SK-N-SH (cell line): ENCODE measurements around the gene RHPN2. TPM values are rescaled to one million over a fixed set of nuclear protein-coding genes. Genes with fewer than 3 reads are reported as not detected.

Experiments used
- CTCF ChIA-PET: fragments of 300-600, 350-600 bp; formaldehyde crosslinking; extraction: SDS; loops from one replicate; lab custom pipeline; 2021; lab: Yijun Ruan, JAX
- POLR2A ChIA-PET: fragments of 350-600 bp; sonication (Branson Sonifier 250); formaldehyde crosslinking; extraction: SDS; loops from one replicate; lab custom pipeline; 2020; ENCODE audit warnings: antibody characterized with exemption, inconsistent platforms; lab: Yijun Ruan, JAX
- DNase-seq: peaks from one replicate; pipeline ENCODE4 v3.0.0; 2012
- H2AFZ ChIP-seq: fragments of 200-600 bp; sonication (generic); 2 replicates; pipeline ENCODE4 v1.8.1; 2016; ENCODE audit warnings: antibody characterized with exemption, mild to moderate bottlenecking, low read depth
- H3F3A ChIP-seq: fragments of 200-600 bp; sonication (generic); replicated peaks from 2 replicates; pipeline ENCODE3; 2016; ENCODE audit warnings: antibody characterized with exemption, mild to moderate bottlenecking; ENCODE audit not compliant: insufficient read depth
- H3K27ac ChIP-seq, 2 experiments: fragments of 200-500 bp in 1 of 2; fragments of 200-600 bp in 1 of 2; sonication (Bioruptor generic) in 1 of 2; sonication (generic), shearing (Covaris generic) in 1 of 2; 2 replicates each; pipeline versions ENCODE4 v1.5.1 to v1.6.1; 2014 to 2016; ENCODE audit warnings: low read depth in 2 of 2, inconsistent platforms in 1 of 2, low read length in 1 of 2, mild to moderate bottlenecking in 1 of 2, mixed read lengths in 1 of 2
- H3K27me3 ChIP-seq: fragments of 200-600 bp; sonication (generic), shearing (Covaris generic); 2 replicates; pipeline ENCODE4 v1.6.1; 2016; ENCODE audit warnings: mixed run types; ENCODE audit not compliant: insufficient read depth
- H3K36me3 ChIP-seq, 2 experiments: fragments of 200-500 bp in 1 of 2; fragments of 200-600 bp in 1 of 2; sonication (Bioruptor generic) in 1 of 2; sonication (generic) in 1 of 2; replicated peaks in 1 of 2; 2 replicates each; pipeline versions ENCODE3 to v1.5.1; 2014 to 2016; ENCODE audit warnings: low read length in 1 of 2, mild to moderate bottlenecking in 1 of 2; ENCODE audit not compliant: insufficient read depth in 2 of 2, control insufficient read depth in 1 of 2
- H3K4me1 ChIP-seq, 2 experiments: fragments of 200-500 bp in 1 of 2; fragments of 200-600 bp in 1 of 2; sonication (Bioruptor generic) in 1 of 2; sonication (generic), shearing (Covaris generic) in 1 of 2; 2 replicates each; pipeline versions ENCODE4 v1.5.1 to v1.6.1; 2014 to 2016; ENCODE audit warnings: low read depth in 1 of 2, low read length in 1 of 2, mixed run types in 1 of 2; ENCODE audit not compliant: insufficient read depth in 2 of 2, control insufficient read depth in 1 of 2
- H3K4me2 ChIP-seq: fragments of 200-600 bp; sonication (generic), shearing (Covaris generic); 2 replicates; pipeline ENCODE4 v1.6.1; 2017; ENCODE audit warnings: mixed run types
- H3K4me3 ChIP-seq, 2 experiments: fragments of 200-500 bp in 1 of 2; fragments of 200-600 bp in 1 of 2; sonication (Bioruptor generic) in 1 of 2; sonication (generic), shearing (Covaris generic) in 1 of 2; 2 replicates each; pipeline versions ENCODE4 v1.5.1 to v1.8.1; 2014 to 2016; ENCODE audit warnings: low read depth in 2 of 2, inconsistent platforms in 1 of 2, low read length in 1 of 2, mild to moderate bottlenecking in 1 of 2, mixed read lengths in 1 of 2, moderate library complexity in 1 of 2
- H3K79me2 ChIP-seq: fragments of 200-600 bp; sonication (generic); 2 replicates; pipeline ENCODE4 v1.8.1; 2017; ENCODE audit warnings: mild to moderate bottlenecking; ENCODE audit not compliant: insufficient read depth
- H3K9ac ChIP-seq: fragments of 200-600 bp; sonication (generic); 2 replicates; pipeline ENCODE4 v1.6.1; 2017; ENCODE audit warnings: mixed run types
- H3K9me2 ChIP-seq: fragments of 200-600 bp; sonication (generic); 2 replicates; pipeline ENCODE4 v1.6.1; 2017; ENCODE audit warnings: mixed run types
- H3K9me3 ChIP-seq: fragments of 200-600 bp; sonication (generic); 2 replicates; pipeline ENCODE4 v1.6.1; 2017; ENCODE audit warnings: mixed run types, mild to moderate bottlenecking, moderate library complexity
- H4K20me1 ChIP-seq: fragments of 200-600 bp; sonication (generic); 2 replicates; pipeline ENCODE4 v1.6.1; 2017; ENCODE audit warnings: mild to moderate bottlenecking, mixed run types; ENCODE audit not compliant: insufficient read depth
- CHD2 ChIP-seq: fragments of 150-350 bp; IDR thresholded peaks from 2 replicates; pipeline ENCODE4 v1.6.1; 2018; ENCODE audit warnings: low read length; ENCODE audit not compliant: partially characterized antibody
- CTCF ChIP-seq: fragments of 200-600 bp; sonication (generic); IDR thresholded peaks from 2 replicates; pipeline ENCODE4 v1.6.1; 2017; ENCODE audit warnings: antibody characterized with exemption, mild to moderate bottlenecking, moderate library complexity
- ELF1 ChIP-seq: IDR thresholded peaks from 2 replicates; pipeline ENCODE4 v1.4.0; 2012
- EP300 ChIP-seq, 2 experiments: IDR thresholded peaks; 2 replicates each; pipeline versions ENCODE4 v1.4.0 to v1.6.1; 2012; ENCODE audit warnings: borderline replicate concordance in 1 of 2, low read depth in 1 of 2, low read length in 1 of 2
- FOSL2 ChIP-seq: IDR thresholded peaks from 2 replicates; pipeline ENCODE4 v1.4.0; 2012; ENCODE audit warnings: low read depth, mild to moderate bottlenecking, moderate library complexity, borderline replicate concordance
- FOXM1 ChIP-seq: IDR thresholded peaks from 2 replicates; pipeline ENCODE4 v1.4.0; 2012; ENCODE audit warnings: low read depth, mild to moderate bottlenecking
- NRF1 ChIP-seq: IDR thresholded peaks from 2 replicates; pipeline ENCODE4 v1.6.1; 2012; ENCODE audit warnings: low read depth, mild to moderate bottlenecking, low read length
- RAD21 ChIP-seq: IDR thresholded peaks from 2 replicates; pipeline ENCODE4 v1.6.1; 2012; ENCODE audit warnings: mild to moderate bottlenecking, low read length
- TAF1 ChIP-seq: IDR thresholded peaks from 2 replicates; pipeline ENCODE4 v1.6.1; 2012; ENCODE audit warnings: low read depth, mild to moderate bottlenecking, low read length, moderate library complexity, borderline replicate concordance
- TEAD4 ChIP-seq: IDR thresholded peaks from 2 replicates; pipeline ENCODE4 v1.4.0; 2012; ENCODE audit warnings: mild to moderate bottlenecking, borderline replicate concordance; ENCODE audit not compliant: insufficient read depth
- ZBTB33 ChIP-seq: IDR thresholded peaks from 2 replicates; pipeline ENCODE4 v1.4.0; 2012; ENCODE audit warnings: low read depth, borderline replicate concordance
- WGBS: methylation state at CpG from one replicate; pipeline ENCODE4 v1.1.6; 2017; ENCODE audit warnings: low lambda C conversion rate; 5-methylcytosine and 5-hydroxymethylcytosine counted together
- polyA plus RNA-seq, 3 experiments: library from polyadenylated mRNA; depleted of rRNA; stranded (reverse); fragments of >200 nt; gene quantifications; 2 replicates each; pipeline ENCODE4 v1.2.3, GENCODE V29; 2012

RHPN2 gene
- polyA plus RNA-seq, 1 of the 3 experiments (the other 2 are of a cell fraction): 7.0 TPM

GRCh38 chr19:33098055-33098534, 33.4 kb upstream of the RHPN2 start:
- no peak overlapping the region for H3K27ac ChIP-seq
- no peaks in the 10 kb centered on the region for H3K9me3 ChIP-seq
- DNase-seq: no peak
- ChIA-PET CTCF (interaction anchor here (0.9 kb wide), 1 partner anchor 121 kb away, joined by 3 read pairs; no protein-coding TSS in a partner anchor), POLR2A (no interaction called here)
- no peak overlapping the region for H3K9ac ChIP-seq
- no peaks in the 10 kb centered on the region for H4K20me1 ChIP-seq
- WGBS: 68% methylated on average over 4 of the region's 4 CpGs
- no peaks in the 10 kb centered on the region for H3K9me2 ChIP-seq
- no peak overlapping the region for H3K4me3 ChIP-seq
- H3F3A ChIP-seq: no peaks in the 10 kb centered on the region
- peaks cover 30 to 46% of the 10 kb centered on the region in 2 experiments for H3K36me3 ChIP-seq
- no peaks in the 10 kb centered on the region for H3K27me3 ChIP-seq
- H2AFZ ChIP-seq: no peak overlapping the region
- no peaks in the 10 kb centered on the region for H3K79me2 ChIP-seq
- peaks cover 0 to 4% of the 10 kb centered on the region in 2 experiments; a peak in 1 of 4 replicates for H3K4me1 ChIP-seq
- no peak for TF ChIP-seq CTCF
- no peak for TF ChIP-seq TEAD4
- no peak for TF ChIP-seq FOSL2
- TF ChIP-seq EP300 (IDR thresholded peaks at IDR 0.05; ENCODE audit: borderline replicate concordance in 1 of 2, low read depth in 1 of 2, low read length in 1 of 2): no peak
- TF ChIP-seq NRF1: no peak
- no peak for TF ChIP-seq RAD21
- no peak for TF ChIP-seq FOXM1
- TF ChIP-seq CHD2: no peak
- no peak overlapping the region for H3K4me2 ChIP-seq

- H3K9me2 ChIP-seq: no peaks in the 10 kb centered on the region
- H3K4me1 ChIP-seq: peaks cover 0 to 4% of the 10 kb centered on the region in 2 experiments; a peak in 1 of 4 replicates
- no peaks in the 10 kb centered on the region for H3K79me2 ChIP-seq
- no peaks in the 10 kb centered on the region for H3K27me3 ChIP-seq
- H3K27ac ChIP-seq: no peak overlapping the region
- 77% methylated on average over 4 of the region's 4 CpGs for WGBS
- DNase-seq: no peak
- H3K4me3 ChIP-seq: no peak overlapping the region
- H4K20me1 ChIP-seq: no peaks in the 10 kb centered on the region
- no peaks in the 10 kb centered on the region for H3K9me3 ChIP-seq
- ChIA-PET POLR2A (no interaction called here), CTCF (no interaction called here)
- no peak for TF ChIP-seq ZBTB33
- no peak for TF ChIP-seq ELF1
- TF ChIP-seq NRF1: no peak
- no peak for TF ChIP-seq TAF1
- peaks cover 16 to 41% of the 10 kb centered on the region in 2 experiments for H3K36me3 ChIP-seq
- H2AFZ ChIP-seq: no peak overlapping the region
- no peak overlapping the region for H3K4me2 ChIP-seq
- no peak overlapping the region for H3K9ac ChIP-seq
- no peaks in the 10 kb centered on the region for H3F3A ChIP-seq
These were observed 31.3 kb upstream of the RHPN2 start for GRCh38 chr19:33096005-33096404.
